Epithelial cell of proximal tubule (primary cell): ENCODE measurements around the gene PPIP5K2. TPM values are rescaled to one million over a fixed set of nuclear protein-coding genes. Genes with fewer than 3 reads are reported as not detected.
A peak's percentile ranks its signal among the peaks of the same experiment; 100 is the strongest.

Source experiments
- DNase-seq: peaks from one replicate; pipeline ENCODE4 v3.0.0-alpha.2; 2011; ENCODE audit warnings: low read depth
- H3K4me3 ChIP-seq: 2 replicates; pipeline ENCODE4 v1.5.1; 2011; ENCODE audit warnings: low read depth, mild to moderate bottlenecking, low read length
- total RNA-seq: library from RNA; depleted of rRNA; stranded (reverse); fragments of >200 nt; gene quantifications from 2 replicates; pipeline ENCODE4 v1.2.3, GENCODE V29; 2015
- TF ChIP-seq, protein P1 (sequence below): conservative IDR thresholded peaks from 2 replicates; pipeline ENCODE4 v1.5.1; 2012; ENCODE audit warnings: low read depth, mild to moderate bottlenecking, low read length

PPIP5K2 gene
- total RNA-seq, 1 donor from 2014 or later: 19.5 TPM

- TF ChIP-seq, protein P1, sequence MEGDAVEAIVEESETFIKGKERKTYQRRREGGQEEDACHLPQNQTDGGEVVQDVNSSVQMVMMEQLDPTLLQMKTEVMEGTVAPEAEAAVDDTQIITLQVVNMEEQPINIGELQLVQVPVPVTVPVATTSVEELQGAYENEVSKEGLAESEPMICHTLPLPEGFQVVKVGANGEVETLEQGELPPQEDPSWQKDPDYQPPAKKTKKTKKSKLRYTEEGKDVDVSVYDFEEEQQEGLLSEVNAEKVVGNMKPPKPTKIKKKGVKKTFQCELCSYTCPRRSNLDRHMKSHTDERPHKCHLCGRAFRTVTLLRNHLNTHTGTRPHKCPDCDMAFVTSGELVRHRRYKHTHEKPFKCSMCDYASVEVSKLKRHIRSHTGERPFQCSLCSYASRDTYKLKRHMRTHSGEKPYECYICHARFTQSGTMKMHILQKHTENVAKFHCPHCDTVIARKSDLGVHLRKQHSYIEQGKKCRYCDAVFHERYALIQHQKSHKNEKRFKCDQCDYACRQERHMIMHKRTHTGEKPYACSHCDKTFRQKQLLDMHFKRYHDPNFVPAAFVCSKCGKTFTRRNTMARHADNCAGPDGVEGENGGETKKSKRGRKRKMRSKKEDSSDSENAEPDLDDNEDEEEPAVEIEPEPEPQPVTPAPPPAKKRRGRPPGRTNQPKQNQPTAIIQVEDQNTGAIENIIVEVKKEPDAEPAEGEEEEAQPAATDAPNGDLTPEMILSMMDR: no peak
Measured at GRCh38 chr5:103109277-103109676, 10.8 kb upstream of the PPIP5K2 start.

DNA sequence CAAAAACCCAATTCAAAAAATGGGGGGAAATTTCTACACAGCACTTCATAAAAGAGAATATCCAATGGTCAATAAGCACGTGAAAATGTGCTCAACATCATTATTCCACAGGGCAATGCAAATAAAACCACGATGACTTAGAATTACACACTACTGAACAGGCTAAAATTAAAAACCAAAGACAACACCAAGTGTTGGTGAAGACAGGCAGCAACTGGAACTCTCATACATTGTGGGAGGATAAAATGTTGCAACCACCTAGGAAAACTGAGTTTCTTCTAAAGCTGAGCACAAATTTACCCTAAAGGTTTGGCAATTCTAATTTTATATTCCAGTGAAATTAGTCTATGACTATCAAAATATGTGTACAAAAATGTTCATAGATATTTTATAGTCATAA is 9.7 kb upstream of the PPIP5K2 start:
- DNase-seq: no peak
- no peak overlapping the region for H3K4me3 ChIP-seq
- TF ChIP-seq, protein P1: no peak

More at GRCh38 chr5:103109277-103109676, 10.8 kb upstream of the PPIP5K2 start:
- DNase-seq: no peak
- no peak overlapping the region for H3K4me3 ChIP-seq

GRCh38 chr5:103111468-103111867 is 8.6 kb upstream of the PPIP5K2 start:
- H3K4me3 ChIP-seq: no peak overlapping the region
- no peak for DNase-seq
- TF ChIP-seq, protein P1: no peak

- TF ChIP-seq, protein P1: no peak
- DNase-seq: no peak
- no peak overlapping the region for H3K4me3 ChIP-seq
Measured at GRCh38 chr5:103112910-103113309, 7.2 kb upstream of the PPIP5K2 start.

DNA sequence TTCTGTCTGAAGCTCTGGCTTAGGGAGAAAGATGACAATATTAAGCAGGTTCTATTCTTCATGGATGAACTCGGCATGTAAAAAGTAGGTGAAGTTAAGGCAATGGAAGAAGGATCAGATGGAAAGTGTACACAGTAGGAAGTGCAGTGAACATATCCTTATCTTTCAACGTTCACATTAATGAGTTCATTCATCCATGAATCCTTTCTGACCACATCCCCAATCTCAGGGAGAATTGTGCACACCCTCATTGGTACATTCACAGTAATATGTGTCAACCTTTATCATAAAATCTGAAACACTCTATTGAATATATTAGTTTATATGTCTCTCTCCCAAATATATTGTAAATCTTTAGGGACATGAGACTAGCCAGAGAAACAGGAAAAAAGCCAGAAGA is 5.7 kb upstream of the PPIP5K2 start:
- DNase-seq: no peak
- TF ChIP-seq, protein P1: no peak
- H3K4me3 ChIP-seq: no peak overlapping the region

DNA sequence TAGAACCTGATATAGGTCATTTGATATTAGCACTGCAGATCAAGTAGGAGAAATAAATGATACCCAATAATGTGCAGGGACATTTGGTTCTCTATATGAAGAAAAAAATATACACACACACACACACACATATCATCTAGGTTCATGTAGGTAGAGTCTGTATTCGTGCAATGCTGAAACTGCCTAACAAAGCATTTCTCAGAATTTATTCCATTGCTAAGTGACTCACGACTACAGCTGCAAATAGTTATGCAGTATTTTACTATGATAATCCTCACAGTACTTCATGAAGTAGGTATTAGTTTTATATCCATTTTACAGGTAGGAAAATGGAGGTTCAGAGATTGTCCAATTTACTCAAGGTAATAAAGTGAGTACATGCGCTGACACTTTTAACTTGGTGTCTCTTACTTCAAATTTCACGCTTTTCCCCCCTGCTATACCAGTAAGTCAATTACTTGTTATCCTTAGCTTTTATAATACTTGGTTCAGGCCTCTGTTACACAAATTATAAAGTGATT is 2.6 kb upstream of the PPIP5K2 start:
- DNase-seq: no peak
- H3K4me3 ChIP-seq: no peak overlapping the region
- TF ChIP-seq, protein P1: no peak

DNA sequence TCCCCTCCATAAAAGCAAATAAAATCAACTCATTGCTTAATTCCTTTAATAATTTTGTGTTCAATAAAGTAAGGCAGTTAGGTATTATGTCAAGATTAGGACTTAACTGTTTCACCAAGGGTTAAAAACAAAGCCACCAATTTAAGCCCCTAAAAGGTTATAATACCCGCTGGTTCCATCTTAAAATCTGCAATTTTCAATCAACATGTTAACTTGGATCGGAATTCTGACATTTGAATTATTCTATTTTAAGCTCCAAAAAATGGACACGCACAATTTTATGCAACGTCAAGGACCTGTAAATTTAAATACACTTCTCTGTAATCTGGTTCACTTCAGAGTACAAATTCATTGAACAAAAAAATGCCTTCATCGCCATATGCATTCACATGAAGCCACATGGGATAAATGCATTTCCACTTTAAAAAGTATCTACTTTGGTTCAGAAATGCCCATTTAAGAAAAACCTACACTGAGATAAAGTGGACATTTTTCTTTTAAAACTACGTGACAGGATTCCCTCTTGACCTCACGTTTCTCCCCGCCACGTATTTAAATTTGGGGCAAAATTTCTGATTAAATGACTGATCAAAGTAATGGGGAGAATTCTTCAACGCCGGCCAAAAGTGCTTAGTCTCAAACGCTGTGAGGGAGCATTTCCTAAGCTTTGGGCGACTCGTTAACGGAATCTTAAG is 884 bp upstream of the PPIP5K2 start:
- TF ChIP-seq, protein P1: no peak
- no peak for DNase-seq

More for the DNA sequence above, 884 bp upstream of the PPIP5K2 start:
- H3K4me3 ChIP-seq: peak overlapping the region; percentile 94
